ENCODE measurements around the gene SNX32.

- TF ChIP-seq CTCF (optimal IDR thresholded peaks at IDR 0.05 in 1 of 3, IDR thresholded peaks at IDR 0.05 in 1 of 3, conservative IDR thresholded peaks at IDR 0.05 in 1 of 3; ENCODE audit: extremely low read depth in 1 of 3, insufficient read depth in 2 of 3, low read length in 3 of 3), result no peak
- no peak for TF ChIP-seq EZH2 (IDR thresholded peaks at IDR 0.05; ENCODE audit: low read length)
Observed at GRCh38 chr11:65883786-65884715, 50.3 kb downstream of the SNX32 start.

Measured in keratinocyte (primary cell).